HG03066 (cell line): ENCODE results near the gene MAOA.
A peak's percentile ranks its signal among the peaks of the same experiment; 100 is the strongest.
"Not testable (repeated sequence)": the region's sequence is repeated elsewhere in the genome, so short reads cannot be mapped to it uniquely, and the experiment has no call there.

ENCODE experiments used
- ATAC-seq: cut with Tn5 transposase; IDR thresholded peaks from one replicate; pipeline ENCODE4 v1.9.1; 2021; ENCODE audit warnings: low read depth; ENCODE audit not compliant: unreplicated experiment

The MAOA gene

GRCh38 chrX:43656005-43656494 lies at the start of gene MAOA:
Gene MAOA, plus strand, starts transcription at chrX:43656299. Its CDS starts 43 bp downstream, at chrX:43656342.
- ATAC-seq: no peak

DNA sequence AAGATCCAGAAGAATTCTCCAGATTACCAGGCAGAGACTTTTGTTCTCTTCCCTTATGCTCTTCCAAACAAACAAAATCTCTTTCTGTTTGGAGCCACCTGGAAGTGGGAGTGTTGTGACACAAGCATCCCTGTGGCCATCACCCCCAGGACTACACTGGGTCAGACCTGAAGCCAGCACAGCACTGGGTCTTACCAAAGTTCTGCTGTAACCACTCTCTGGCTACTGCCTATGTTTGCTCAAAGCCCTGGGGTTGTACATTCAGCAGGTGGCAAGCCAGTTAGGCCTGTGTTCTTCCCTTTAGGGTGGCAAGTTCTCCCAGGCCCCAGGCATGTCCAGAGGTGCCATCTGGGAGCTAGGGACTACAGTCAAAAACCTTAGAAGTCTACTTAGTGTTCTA lies 43.7 kb upstream of the MAOA start:
- no peak for ATAC-seq

- no peak for ATAC-seq
Measured at GRCh38 chrX:43615660-43616059, 40.4 kb upstream of the MAOA start.

DNA sequence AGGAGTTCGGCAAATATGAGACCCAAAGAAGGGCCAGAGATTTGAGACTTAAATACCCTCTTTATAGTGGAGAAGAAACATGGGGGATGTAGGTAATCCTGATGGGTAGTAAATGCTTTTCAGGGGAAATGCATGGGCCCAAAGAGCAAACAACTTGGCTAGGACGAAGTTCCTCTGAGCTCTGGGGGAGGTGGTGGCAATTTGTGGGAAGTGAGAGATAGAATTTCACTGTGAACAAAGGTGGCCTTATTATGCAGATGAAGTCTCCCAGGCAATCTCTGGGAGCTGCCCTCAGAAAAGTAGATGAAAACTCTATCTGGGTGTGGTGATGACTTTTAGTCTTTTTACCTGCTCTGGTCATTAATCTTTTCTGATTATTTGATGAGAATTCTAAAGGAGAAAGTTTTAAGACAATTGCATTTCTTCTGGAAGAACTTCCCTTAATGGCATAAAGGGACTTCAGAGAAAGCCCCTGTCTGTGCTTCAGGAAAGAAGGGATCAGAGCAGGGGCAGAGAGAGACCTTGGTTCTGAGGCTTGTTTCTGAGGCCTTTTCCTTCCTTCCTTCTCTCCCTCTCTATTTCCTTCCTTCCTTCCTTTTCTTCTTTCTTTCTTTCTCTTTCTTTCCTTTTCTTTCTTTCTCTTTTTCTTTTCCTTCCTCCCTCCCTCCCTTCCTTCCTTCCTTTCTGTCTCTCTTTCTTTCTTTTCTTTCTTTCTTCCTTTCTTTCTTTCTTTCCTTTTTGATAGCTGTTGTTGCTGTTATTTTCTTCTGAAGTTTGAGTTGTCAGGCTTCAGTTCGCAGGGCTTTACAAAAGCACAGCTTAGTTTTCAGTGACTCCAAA lies 37.5 kb upstream of the MAOA start:
- ATAC-seq: no peak

- ATAC-seq: not testable (repeated sequence)
Measured at GRCh38 chrX:43619861-43620260, 36.2 kb upstream of the MAOA start.

GRCh38 chrX:43627147-43627546 lies 29.0 kb upstream of the MAOA start:
- no peak for ATAC-seq

DNA sequence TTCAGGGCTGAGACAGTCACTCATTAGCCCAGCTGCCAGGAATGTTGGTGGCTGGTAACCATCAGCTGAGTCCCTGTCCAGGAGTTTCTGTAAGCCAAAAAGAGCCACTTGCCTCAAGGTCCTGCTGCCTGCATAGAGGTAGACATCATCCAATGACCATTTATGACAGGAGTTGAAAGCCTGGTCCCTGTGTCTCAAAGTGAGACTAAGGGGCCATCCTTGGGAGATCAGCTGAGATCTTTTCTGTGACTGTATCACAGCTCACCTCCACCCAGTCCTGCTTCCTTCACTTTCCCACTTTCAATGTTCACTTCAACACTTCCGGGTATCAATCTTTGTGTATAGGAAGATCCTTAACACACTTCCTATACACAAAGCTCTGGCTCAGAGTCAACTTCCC lies 28.4 kb upstream of the MAOA start:
- ATAC-seq: no peak

DNA sequence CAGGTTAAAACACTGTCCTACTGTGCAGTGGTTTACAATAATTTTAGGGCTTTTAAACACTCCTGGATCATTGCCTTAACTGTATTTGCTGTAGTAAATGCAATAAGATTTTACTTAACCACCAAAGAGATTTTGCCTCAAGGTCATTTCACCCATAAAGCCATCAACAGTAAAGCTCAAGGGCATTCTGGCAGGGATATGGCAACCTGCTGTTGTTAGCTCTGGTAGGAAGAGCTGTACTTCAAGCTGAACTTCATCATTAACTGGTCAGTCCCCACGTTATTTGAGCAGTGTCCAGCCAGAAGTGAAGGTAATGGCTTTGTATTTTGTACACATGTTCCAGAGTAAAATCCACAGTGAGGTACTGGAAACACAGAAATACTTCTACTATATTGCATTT lies 26.9 kb upstream of the MAOA start:
- no peak for ATAC-seq

- no peak for ATAC-seq
Measured at GRCh38 chrX:43631841-43632240, 24.3 kb upstream of the MAOA start.

- no peak for ATAC-seq
Measured at GRCh38 chrX:43633081-43633480, 23.0 kb upstream of the MAOA start.

GRCh38 chrX:43633757-43634156 lies 22.3 kb upstream of the MAOA start:
- ATAC-seq: no peak

- ATAC-seq: no peak
Measured at GRCh38 chrX:43640482-43640881, 15.6 kb upstream of the MAOA start.

- no peak for ATAC-seq
Measured at GRCh38 chrX:43641691-43642090, 14.4 kb upstream of the MAOA start.

DNA sequence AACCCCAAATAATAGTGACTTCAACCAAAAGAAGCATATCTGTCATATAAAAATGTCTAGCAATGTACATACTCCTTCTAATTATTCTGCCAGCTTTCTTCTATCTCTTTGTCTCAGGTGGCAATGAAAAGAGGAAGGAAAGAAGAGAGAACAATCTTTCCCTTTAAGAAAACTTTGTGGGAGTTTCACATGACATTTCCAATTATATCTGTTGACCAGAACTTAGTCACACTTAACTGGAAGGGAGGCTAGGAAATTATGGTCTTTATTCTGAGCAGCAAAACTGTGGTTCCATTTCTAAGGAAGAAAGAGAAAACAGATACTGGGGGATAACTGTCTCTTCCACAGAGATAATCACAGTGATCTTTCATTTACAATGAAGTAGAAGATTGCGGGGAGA lies 12.9 kb upstream of the MAOA start:
- ATAC-seq: no peak

GRCh38 chrX:43643662-43644061 lies 12.4 kb upstream of the MAOA start:
- no peak for ATAC-seq

GRCh38 chrX:43644124-43644701 lies 11.9 kb upstream of the MAOA start:
- ATAC-seq: no peak

DNA sequence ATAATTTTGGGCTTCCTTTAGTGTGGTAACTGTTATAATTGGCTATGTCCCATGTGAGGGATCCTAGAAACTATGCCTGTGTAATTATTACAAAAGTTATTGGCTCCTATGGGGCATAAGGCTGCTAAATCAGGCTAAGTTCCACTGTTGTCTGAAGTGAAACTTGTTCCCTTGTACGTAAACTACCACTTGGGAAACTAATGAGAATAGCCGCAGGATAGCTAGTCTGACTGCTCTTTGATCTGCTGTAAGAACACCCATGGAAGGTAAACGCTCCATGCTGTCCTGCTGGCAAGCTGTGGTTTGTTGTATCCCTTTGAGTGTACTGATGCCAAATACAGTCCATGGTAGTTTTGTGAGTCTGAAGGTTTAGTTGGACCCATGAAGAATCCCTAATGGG lies 9.3 kb upstream of the MAOA start:
- no peak for ATAC-seq

DNA sequence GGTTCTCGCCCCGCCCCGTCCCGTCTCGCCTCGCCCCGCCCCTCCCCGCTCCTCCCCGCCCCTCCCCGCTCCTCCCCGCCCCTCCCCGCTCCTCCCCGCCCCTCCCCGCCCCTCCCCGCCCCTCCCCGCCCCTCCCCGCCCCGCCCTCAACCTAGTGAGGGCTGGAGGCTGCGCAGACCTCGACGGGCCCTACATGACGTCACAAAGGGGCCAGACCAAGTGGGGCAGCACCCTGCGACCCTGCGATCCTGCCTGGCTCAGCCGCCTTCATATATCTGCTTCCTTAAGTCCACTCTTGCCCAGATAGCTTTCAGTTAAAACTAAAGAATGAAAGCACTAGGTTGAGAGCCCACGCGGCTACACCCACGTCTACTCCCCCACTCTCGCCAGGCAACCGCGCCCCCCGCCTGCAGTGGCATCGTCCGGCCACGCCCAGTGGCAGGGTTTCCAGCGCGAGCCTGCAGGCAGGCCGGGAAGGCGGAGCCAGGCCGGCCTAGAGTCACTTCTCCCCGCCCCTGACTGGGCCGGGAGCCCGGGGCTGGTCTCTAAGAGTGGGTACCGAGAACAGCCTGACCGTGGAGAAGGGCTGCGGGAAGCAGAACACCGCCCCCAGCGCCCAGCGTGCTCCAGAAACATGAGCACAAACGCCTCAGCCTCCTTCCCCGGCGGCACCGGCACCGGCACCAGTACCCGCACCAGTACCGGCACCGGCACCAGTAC lies 1.5 kb upstream of the MAOA start:
- ATAC-seq: peak; percentile 98

GRCh38 chrX:43655151-43656004 lies 721 bp upstream of the MAOA start:
- no peak for ATAC-seq

DNA sequence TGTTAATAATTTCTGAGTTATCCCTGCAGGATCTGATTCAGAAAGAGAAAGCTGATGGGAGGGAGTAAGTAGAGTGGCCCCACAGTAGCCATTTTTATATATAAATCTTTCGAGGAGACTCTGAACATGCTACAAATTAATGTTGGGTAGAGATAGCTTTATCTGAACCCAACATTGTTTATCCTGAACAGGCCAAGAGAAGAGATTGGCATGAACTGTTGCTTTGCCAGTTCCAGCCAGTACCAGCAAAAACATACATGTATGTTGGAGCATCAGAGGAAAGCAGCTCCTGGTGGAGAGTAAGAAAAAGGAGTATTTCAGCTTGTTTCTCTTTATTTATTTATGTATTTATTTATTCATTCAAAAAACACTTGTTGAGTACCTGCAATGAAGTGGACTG lies 1.6 kb downstream of the MAOA start:
- ATAC-seq: no peak
